ENCODE measurements around the gene HDC. TPM values are rescaled to one million over a fixed set of nuclear protein-coding genes. Genes with fewer than 3 reads are reported as not detected.

The HDC gene
- polyA plus RNA-seq, 1 experiment = not detected

- CTCF ChIA-PET = no interaction called here
- no peak for TF ChIP-seq CTCF (IDR thresholded peaks at IDR 0.05; ENCODE audit: low read depth, low read length)
- H3K4me3 ChIP-seq (ENCODE audit: low read depth, low read length) = no peak overlapping the region
- DNase-seq (ENCODE audit: low read depth, low spot score) = no peak
- no peak overlapping the region for H3K27ac ChIP-seq (ENCODE audit: low read depth, low read length)
- POLR2A ChIA-PET = no interaction called here
- peaks cover 6% of the 10 kb centered on the region for H3K27me3 ChIP-seq (ENCODE audit: control insufficient read depth, insufficient read depth, low read length)
- no peaks in the 10 kb centered on the region for H3K9me3 ChIP-seq (ENCODE audit: control insufficient read depth, insufficient read depth, low read length)
Observed at GRCh38 chr15:50210462-50211157, 54.9 kb downstream of the HDC start.

- no peak for TF ChIP-seq CTCF (IDR thresholded peaks at IDR 0.05; ENCODE audit: low read depth, low read length)
- CTCF ChIA-PET = no interaction called here
- POLR2A ChIA-PET = no interaction called here
Observed at GRCh38 chr15:50209809-50210208, 55.7 kb downstream of the HDC start.

GRCh38 chr15:50206020-50206419 lies 59.5 kb downstream of the HDC start:
- POLR2A ChIA-PET = no interaction called here
- no peak overlapping the region for H3K27ac ChIP-seq (ENCODE audit: low read depth, low read length)
- no peaks in the 10 kb centered on the region for H3K9me3 ChIP-seq (ENCODE audit: control insufficient read depth, insufficient read depth, low read length)
- H3K27me3 ChIP-seq (ENCODE audit: control insufficient read depth, insufficient read depth, low read length) = no peaks in the 10 kb centered on the region
- TF ChIP-seq CTCF (IDR thresholded peaks at IDR 0.05; ENCODE audit: low read depth, low read length) = no peak
- H3K4me3 ChIP-seq (ENCODE audit: low read depth, low read length) = no peak overlapping the region
- CTCF ChIA-PET = no interaction called here
- no peak for DNase-seq (ENCODE audit: low read depth, low spot score)

More at GRCh38 chr15:50209809-50210208, 55.7 kb downstream of the HDC start:
- Histone ChIP-seq H3K27me3 (ENCODE audit: control insufficient read depth, insufficient read depth, low read length) (peaks cover 6% of the 10 kb centered on the region), H3K27ac (ENCODE audit: low read depth, low read length) (no peak overlapping the region), H3K9me3 (ENCODE audit: control insufficient read depth, insufficient read depth, low read length) (no peaks in the 10 kb centered on the region), H3K4me3 (ENCODE audit: low read depth, low read length) (no peak overlapping the region)
- DNase-seq (ENCODE audit: low read depth, low spot score) = no peak

- no peak overlapping the region for H3K4me3 ChIP-seq (ENCODE audit: low read depth, low read length)
- DNase-seq (ENCODE audit: low read depth, low spot score) = no peak
- no peaks in the 10 kb centered on the region for H3K27me3 ChIP-seq (ENCODE audit: control insufficient read depth, insufficient read depth, low read length)
- ChIA-PET POLR2A (no interaction called here), CTCF (no interaction called here)
- no peaks in the 10 kb centered on the region for H3K9me3 ChIP-seq (ENCODE audit: control insufficient read depth, insufficient read depth, low read length)
- no peak overlapping the region for H3K27ac ChIP-seq (ENCODE audit: low read depth, low read length)
- no peak for TF ChIP-seq CTCF (IDR thresholded peaks at IDR 0.05; ENCODE audit: low read depth, low read length)
Observed at GRCh38 chr15:50202003-50202402, 63.5 kb downstream of the HDC start.

- H3K27me3 ChIP-seq (ENCODE audit: control insufficient read depth, insufficient read depth, low read length) = peaks cover 2% of the 10 kb centered on the region
- H3K27ac ChIP-seq (ENCODE audit: low read depth, low read length) = no peak overlapping the region
- ChIA-PET POLR2A (interaction anchor here (0.5 kb wide), 1 partner anchor 47 kb away, joined by 7 read pairs; no protein-coding TSS in a partner anchor), CTCF (no interaction called here)
- no peak overlapping the region for H3K4me3 ChIP-seq (ENCODE audit: low read depth, low read length)
- no peaks in the 10 kb centered on the region for H3K9me3 ChIP-seq (ENCODE audit: control insufficient read depth, insufficient read depth, low read length)
- no peak for TF ChIP-seq CTCF (IDR thresholded peaks at IDR 0.05; ENCODE audit: low read depth, low read length)
- no peak for DNase-seq (ENCODE audit: low read depth, low spot score)
Observed at GRCh38 chr15:50192926-50193620, 72.5 kb downstream of the HDC start.

Measured in AG04450 (cell line).